ENCODE measurements around the gene RSRC1.

- TF ChIP-seq CTCF (IDR thresholded peaks at IDR 0.05; ENCODE audit: low read length) (no peak), EZH2 (IDR thresholded peaks at IDR 0.05; ENCODE audit: borderline replicate concordance, low read length) (no peak)
These were observed 6.6 kb upstream of the RSRC1 start for GRCh38 chr3:158103081-158103886.
